ENCODE measurements around the gene NSFL1C. TPM values are rescaled to one million over a fixed set of nuclear protein-coding genes. Genes with fewer than 3 reads are reported as not detected.

NSFL1C gene
- total and polyA plus RNA-seq, 2 experiments from 2014 or later = 22.2 to 84.2 TPM

GRCh38 chr20:1484438-1485116 is 17.9 kb upstream of the NSFL1C start:
- no peak overlapping the region for H3K4me2 ChIP-seq (ENCODE audit: unreplicated experiment)
- peaks cover 16% of the 10 kb centered on the region for H3K4me1 ChIP-seq (ENCODE audit: insufficient read depth)
- no peaks in the 10 kb centered on the region for H4K20me1 ChIP-seq (ENCODE audit: insufficient read depth)
- no peaks in the 10 kb centered on the region for H3K79me2 ChIP-seq (ENCODE audit: insufficient read depth)
- H3K9me2 ChIP-seq (ENCODE audit: insufficient read depth) = no peaks in the 10 kb centered on the region
- peak; percentile 29 for DNase-seq
- no peak overlapping the region for H3K4me3 ChIP-seq
- TF ChIP-seq EZH2phosphoT487 (IDR thresholded peaks at IDR 0.05; ENCODE audit: insufficient read depth, low read depth) (no peak), EZH2 (IDR thresholded peaks at IDR 0.05; ENCODE audit: insufficient read depth, poor library complexity, severe bottlenecking) (no peak)
- no peaks in the 10 kb centered on the region; the same call in 1 of the 2 replicates for H3F3A ChIP-seq (ENCODE audit: insufficient read depth)
- H3K27ac ChIP-seq = no peak overlapping the region
- in situ Hi-C loops (cut with MboI) = no loop called here
- no peak overlapping the region for H2AFZ ChIP-seq
- H3K9me3 ChIP-seq (ENCODE audit: low read depth) = no peaks in the 10 kb centered on the region
- no peak overlapping the region for H3K9ac ChIP-seq
- H3K36me3 ChIP-seq (ENCODE audit: low read depth) = no peaks in the 10 kb centered on the region
- 0 out of 2 replicates have a peak, but pooled peaks cover 11% of the 10 kb centered on the region for H3K27me3 ChIP-seq (replicated peaks; ENCODE audit: insufficient read depth)
- 8 to 12% methylated on average over 5 of the region's 5 CpGs for WGBS, 2 experiments (ENCODE audit: low coverage in 1 of 2, low lambda C conversion rate in 2 of 2, missing lambda C conversion rate in 2 of 2)

- in situ Hi-C loops (cut with MboI) = no loop called here
Observed at GRCh38 chr20:1479831-1480595, 13.4 kb upstream of the NSFL1C start.

GRCh38 chr20:1478566-1478965 is 11.9 kb upstream of the NSFL1C start:
- Histone ChIP-seq H3F3A (ENCODE audit: insufficient read depth) (peaks cover 11% of the 10 kb centered on the region), H3K9me3 (ENCODE audit: low read depth) (no peaks in the 10 kb centered on the region), H2AFZ (0 out of 2 replicates have a peak overlapping the region, but pooled peaks have one; percentile 23), H4K20me1 (ENCODE audit: insufficient read depth) (no peaks in the 10 kb centered on the region), H3K9ac (no peak overlapping the region), H3K4me2 (ENCODE audit: unreplicated experiment) (peak overlapping the region; percentile 39), H3K4me1 (ENCODE audit: insufficient read depth) (peaks cover 11% of the 10 kb centered on the region), H3K4me3 (no peak overlapping the region), H3K79me2 (ENCODE audit: insufficient read depth) (no peaks in the 10 kb centered on the region), H3K27me3 (replicated peaks; ENCODE audit: insufficient read depth) (no peaks in the 10 kb centered on the region), H3K27ac (peak overlapping the region; percentile 2; the same call in 1 of the 2 replicates), H3K36me3 (ENCODE audit: low read depth) (no peaks in the 10 kb centered on the region), H3K9me2 (ENCODE audit: insufficient read depth) (no peaks in the 10 kb centered on the region)
- in situ Hi-C loops (cut with MboI) = no loop called here
- TF ChIP-seq EZH2phosphoT487 (IDR thresholded peaks at IDR 0.05; ENCODE audit: insufficient read depth, low read depth) (no peak), EZH2 (IDR thresholded peaks at IDR 0.05; ENCODE audit: insufficient read depth, poor library complexity, severe bottlenecking) (no peak)
- 46 to 51% methylated on average over 4 of the region's 4 CpGs for WGBS, 2 experiments (ENCODE audit: low coverage in 1 of 2, low lambda C conversion rate in 2 of 2, missing lambda C conversion rate in 2 of 2)
- peak; percentile 82 for DNase-seq

More at GRCh38 chr20:1479831-1480595, 13.4 kb upstream of the NSFL1C start:
- Histone ChIP-seq H3K4me3 (no peak overlapping the region), H3K9me3 (ENCODE audit: low read depth) (no peaks in the 10 kb centered on the region), H3K9me2 (ENCODE audit: insufficient read depth) (no peaks in the 10 kb centered on the region), H3K27me3 (replicated peaks; ENCODE audit: insufficient read depth) (no peaks in the 10 kb centered on the region), H3K4me2 (ENCODE audit: unreplicated experiment) (no peak overlapping the region), H3K4me1 (ENCODE audit: insufficient read depth) (peaks cover 23% of the 10 kb centered on the region), H3K9ac (no peak overlapping the region), H2AFZ (no peak overlapping the region), H3K27ac (no peak overlapping the region), H3K79me2 (ENCODE audit: insufficient read depth) (no peaks in the 10 kb centered on the region), H3F3A (ENCODE audit: insufficient read depth) (peaks cover 11% of the 10 kb centered on the region), H3K36me3 (ENCODE audit: low read depth) (no peaks in the 10 kb centered on the region), H4K20me1 (ENCODE audit: insufficient read depth) (no peaks in the 10 kb centered on the region)
- no peak for DNase-seq
- no peak for TF ChIP-seq EZH2 (IDR thresholded peaks at IDR 0.05; ENCODE audit: insufficient read depth, poor library complexity, severe bottlenecking)
- TF ChIP-seq EZH2phosphoT487 (IDR thresholded peaks at IDR 0.05; ENCODE audit: insufficient read depth, low read depth) = no peak
- WGBS, 2 experiments (ENCODE audit: low coverage in 1 of 2, low lambda C conversion rate in 2 of 2, missing lambda C conversion rate in 2 of 2) = 60 to 61% methylated on average over 9 of the region's 9 CpGs

- Histone ChIP-seq H3K27ac (no peak overlapping the region), H3K4me3 (no peak overlapping the region), H2AFZ (no peak overlapping the region), H3K9me3 (ENCODE audit: low read depth) (no peaks in the 10 kb centered on the region), H3K9me2 (ENCODE audit: insufficient read depth) (no peaks in the 10 kb centered on the region), H3K4me2 (ENCODE audit: unreplicated experiment) (peak overlapping the region; percentile 39), H3K36me3 (ENCODE audit: low read depth) (no peaks in the 10 kb centered on the region), H3K27me3 (replicated peaks; ENCODE audit: insufficient read depth) (no peaks in the 10 kb centered on the region), H3K79me2 (ENCODE audit: insufficient read depth) (no peaks in the 10 kb centered on the region), H3F3A (ENCODE audit: insufficient read depth) (peaks cover 11% of the 10 kb centered on the region), H3K9ac (no peak overlapping the region), H4K20me1 (ENCODE audit: insufficient read depth) (no peaks in the 10 kb centered on the region), H3K4me1 (ENCODE audit: insufficient read depth) (peaks cover 11% of the 10 kb centered on the region)
- TF ChIP-seq EZH2 (IDR thresholded peaks at IDR 0.05; ENCODE audit: insufficient read depth, poor library complexity, severe bottlenecking) (no peak), EZH2phosphoT487 (IDR thresholded peaks at IDR 0.05; ENCODE audit: insufficient read depth, low read depth) (no peak)
- WGBS, 2 experiments (ENCODE audit: low coverage in 1 of 2, low lambda C conversion rate in 2 of 2, missing lambda C conversion rate in 2 of 2) = 90 to 97% methylated on average over 7 of the region's 7 CpGs
- in situ Hi-C loops (cut with MboI) = no loop called here
- DNase-seq = no peak
Observed at GRCh38 chr20:1477896-1478490, 11.3 kb upstream of the NSFL1C start.

Measured in GM23248 (cell line).